NCI-H2029 (cell line): Measurements from ENCODE around the gene RACK1.

ENCODE experiments used
- DNase-seq: peaks from one replicate; lab custom pipeline; 2025; lab: John Stamatoyannopoulos, UW

Gene RACK1

DNA sequence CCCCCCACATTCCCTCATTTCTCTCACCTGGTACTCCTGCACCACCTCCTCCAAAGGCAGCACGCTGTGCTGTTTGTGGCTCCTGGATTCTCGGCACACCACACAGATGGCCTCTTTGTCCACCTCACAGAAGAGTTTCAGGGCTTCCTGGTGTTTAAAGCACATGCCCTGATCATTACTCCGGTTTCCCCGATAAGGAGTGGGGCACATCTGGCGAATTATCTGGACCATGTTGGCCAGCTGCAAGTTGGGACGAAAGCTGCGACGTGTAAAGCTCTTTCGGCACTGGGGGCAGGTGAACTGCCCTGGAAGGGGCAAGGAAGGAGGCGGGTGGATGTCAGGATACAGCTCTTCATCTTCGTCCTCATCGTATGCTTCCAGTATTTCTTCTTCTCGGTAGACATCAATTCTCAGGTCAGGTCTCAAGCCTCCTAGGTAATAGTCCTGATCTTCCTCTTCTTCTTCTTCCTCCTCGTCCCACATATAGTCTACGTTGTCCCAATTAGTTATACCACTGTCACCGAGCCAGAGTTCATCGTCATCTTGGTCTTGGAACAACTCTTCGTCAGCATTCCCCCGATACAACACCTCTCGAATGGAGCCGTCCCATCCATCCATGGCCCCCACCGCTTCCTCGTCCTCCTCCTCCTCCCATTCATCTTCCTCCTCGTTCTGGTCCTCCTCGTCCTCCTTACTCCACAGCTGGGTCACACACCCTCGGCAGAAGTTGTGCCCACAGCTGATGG lies 16.4 kb upstream of the RACK1 start:
- no peak for DNase-seq

DNA sequence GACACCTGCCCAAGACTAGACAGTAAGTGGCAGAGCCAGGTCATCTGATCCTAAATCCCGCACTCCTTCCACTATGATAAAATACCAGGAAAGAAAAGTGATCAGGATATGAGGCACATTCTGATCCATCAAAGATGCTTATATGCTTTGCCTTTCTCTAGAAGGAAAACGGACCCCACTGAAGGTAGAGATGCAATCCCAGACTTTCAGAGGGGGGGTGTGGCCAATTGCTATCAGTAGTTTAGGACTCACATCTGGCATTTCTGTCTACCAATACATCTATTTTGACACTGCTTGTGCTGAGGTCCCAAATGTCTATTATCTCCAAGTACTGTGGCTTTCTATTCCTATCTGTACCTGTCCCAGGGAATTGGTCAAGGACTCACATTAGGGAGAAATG lies 15.6 kb upstream of the RACK1 start:
- DNase-seq = no peak

DNA sequence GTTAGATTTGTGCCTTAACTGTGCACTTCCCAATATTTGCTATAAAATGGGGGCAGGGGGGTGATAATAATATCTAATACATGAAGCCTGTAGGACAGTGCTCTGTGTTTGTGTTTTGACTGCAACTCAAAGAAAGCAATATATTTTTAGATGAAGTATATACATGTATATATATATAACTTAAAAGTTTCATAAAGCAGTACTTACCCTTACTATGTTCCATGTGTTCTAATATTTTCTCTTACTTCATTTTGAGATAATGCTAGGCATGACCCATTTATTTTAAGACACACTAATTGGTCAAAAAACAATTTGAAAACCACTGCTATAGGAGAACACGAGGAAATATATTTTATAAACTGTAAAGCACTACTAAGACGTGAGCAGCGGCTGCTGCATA lies 14.9 kb upstream of the RACK1 start:
- DNase-seq = no peak

DNA sequence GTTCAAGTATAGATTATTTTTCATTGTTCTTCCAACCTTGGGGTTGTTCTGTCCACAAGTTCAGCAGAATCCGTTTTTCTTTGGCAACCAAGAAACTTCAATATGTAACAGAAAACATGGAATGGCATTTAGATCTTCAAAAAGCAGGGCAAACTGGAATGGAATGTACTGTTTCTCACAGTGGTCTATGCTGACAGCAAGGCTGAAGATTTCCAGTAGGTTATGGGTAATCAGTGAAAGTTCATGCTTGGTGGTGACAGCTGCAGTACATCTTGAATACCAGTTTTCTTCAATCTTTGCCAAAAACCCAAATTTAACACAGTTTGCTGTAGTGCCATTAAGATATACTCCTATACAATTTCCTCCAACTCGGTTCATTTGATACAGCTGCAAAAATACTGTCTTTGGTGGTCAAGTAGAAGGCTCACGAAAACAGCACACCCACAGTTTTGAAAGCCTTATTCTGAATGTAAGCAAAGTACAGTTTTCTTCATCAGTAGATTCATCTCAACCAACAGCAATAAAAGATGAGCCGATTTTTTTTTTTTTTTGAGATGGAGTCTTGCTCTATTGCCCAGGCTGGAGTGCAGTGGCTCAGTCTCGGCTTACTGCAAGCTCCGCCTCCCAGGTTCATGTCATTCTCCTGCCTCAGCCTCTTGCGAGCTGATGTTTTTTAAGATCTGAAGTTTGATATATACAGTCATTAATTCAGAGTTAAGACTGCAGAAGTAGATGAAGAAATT lies 12.3 kb upstream of the RACK1 start:
- no peak for DNase-seq

DNA sequence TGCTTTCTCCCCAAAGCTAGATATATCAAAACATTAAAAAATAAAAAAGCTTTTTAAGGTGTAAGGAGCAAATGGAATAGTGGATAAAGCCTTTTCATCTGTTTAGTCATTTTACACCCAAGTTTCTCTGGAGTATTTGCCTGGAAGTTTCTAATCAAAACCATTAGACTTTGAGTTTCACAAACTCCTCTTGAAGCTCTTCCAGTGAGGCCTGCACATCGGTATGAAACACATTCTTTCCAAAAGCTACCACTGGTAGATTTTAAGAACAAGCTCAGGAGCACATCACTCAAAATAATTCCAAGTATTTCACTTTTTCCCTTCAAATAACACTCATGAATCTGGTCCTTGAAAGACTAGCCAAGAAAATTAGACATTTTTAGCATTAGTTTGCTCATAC lies 11.6 kb upstream of the RACK1 start:
- no peak for DNase-seq

DNA sequence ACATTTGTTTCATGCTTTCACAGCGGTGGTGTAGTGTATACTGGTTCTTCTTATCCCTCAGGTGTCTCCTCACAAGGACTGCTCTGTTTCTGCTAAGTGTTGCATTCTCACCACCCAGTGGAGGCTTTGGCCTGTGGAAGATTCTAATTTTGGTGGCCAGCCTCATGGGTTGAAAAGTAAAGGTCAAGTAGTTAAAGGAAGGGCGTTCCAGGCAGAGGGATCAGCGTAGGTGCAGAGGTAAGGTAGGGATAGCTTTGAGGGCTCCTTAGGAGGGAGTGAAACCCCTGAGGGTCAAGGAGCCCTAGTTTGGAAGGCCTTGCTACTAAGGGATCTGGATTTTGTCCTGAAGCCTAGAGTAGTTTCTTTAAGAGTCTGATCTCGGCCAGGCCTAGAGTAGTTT lies 4.6 kb upstream of the RACK1 start:
- no peak for DNase-seq

DNA sequence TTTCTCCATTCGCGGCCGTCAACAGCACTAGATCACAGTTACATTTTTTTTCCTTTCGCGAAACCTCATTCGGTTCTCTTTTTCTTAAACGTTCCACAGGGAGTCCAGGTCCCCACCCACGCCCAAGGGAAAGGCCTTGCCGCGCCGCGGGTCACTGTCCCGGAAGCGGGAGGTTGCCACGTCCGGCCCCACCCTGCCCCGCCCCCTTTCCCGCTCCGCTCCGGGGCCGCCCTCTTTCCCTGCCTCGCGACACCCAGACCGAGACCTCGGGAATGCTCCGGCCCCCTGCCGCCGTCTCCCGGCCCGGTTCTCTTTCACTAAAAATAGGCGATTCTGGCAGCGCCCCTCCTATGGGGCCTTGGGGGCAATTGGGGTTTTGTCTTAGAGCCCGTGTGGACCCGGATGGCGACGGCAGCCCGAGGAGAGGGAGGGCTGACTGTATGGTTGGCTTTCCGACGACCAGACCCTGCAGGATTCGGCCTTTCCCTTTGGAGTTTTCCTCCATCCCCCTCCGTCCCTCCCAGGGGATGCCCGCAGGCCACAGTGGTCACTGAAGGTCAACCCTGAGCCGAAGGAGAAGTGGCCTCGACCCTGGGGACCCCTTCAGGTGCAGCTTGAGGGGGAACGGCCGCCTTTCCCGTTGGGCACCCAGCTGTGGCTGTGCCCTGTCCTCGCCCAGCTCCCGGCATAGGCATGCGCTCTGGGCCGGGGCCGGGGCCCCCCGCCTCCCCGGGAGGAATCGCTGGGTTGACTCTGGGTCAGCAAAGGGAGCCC lies 2.8 kb upstream of the RACK1 start:
- no peak for DNase-seq

DNA sequence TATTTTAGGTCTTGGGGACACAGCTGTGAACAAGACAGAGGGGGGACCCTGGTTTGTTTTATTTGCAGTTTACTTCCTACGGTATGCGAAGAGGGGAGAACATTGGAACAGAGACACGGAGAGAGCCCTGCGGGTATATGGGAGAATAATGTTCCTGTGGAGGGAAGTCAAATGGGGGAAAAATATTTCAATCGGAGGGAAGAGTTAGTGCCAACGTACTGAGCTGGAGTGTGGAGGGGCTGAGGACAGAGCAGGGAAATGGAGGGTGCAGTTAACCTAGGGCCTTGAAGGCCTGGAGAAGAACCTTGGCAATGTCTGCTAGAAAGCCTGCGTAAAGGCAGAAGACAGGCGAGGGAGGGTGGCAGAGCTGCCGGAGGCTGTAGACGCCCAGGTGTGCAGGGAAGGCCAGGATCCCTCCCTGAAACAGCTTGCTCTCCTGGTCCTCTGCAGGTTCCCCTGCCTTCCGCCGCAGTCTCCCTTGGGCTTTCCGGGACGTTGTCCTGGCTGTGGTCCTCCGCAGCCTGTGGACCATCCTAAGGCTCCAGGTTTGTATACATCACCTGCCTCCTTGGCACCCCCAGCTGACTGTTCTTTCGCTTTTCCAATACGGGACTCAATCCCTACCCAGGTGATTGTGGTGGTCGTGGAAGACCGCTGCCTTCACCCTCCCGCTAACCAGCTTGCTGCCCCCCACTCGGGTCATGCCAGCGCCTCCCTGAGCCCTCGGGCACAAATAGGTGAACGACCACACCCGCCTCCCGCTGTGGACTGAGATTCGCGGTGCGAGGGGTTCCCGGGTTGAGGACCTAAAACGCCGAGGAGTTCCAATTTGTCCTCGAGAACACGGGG lies 1.9 kb upstream of the RACK1 start:
- DNase-seq = no peak

DNA sequence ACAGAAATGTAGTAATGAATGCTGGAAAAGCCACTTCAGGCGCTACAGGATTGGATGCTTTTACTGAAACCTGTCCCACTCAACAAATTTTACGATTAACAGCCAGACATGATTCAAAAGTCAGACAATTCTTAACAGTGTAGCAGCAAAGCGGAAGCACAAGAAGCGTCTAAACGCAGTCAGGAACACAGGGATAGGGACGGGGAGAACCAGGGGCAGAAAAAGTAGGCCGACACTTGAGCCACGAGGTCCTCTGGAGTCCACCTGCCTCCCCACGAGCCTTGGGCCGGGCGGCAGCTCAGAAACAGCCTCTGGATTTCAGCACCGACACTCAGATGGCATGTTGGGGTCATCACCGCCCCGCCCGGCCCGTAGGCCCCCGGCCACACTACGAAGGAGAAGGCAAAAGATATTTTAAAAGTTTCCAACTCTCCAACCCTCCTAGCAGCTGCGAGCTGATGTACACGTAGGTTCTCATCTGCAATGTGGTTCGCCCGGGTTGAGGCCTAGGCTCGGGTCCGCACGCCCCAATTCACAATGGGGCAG lies 615 bp downstream of the RACK1 start:
- no peak for DNase-seq

DNA sequence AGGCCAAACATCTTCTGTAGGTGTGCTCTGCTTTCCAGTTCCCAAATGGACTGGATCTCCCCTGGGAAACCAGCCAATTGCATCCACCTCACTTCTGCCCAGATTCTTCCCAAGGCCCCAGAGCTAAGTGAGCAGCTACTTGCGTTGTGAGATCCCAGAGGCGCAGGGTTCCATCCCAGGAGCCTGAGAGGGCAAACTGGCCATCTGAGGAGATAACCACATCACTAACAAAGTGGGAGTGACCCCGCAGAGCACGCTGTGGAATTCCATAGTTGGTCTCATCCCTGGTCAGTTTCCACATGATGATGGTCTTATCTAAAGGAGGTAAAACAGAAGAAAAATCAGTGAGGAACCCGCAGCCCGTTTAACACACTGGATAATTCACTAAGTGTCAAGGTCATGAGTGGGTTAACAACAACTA lies 1.7 kb downstream of the RACK1 start:
- DNase-seq = no peak

DNA sequence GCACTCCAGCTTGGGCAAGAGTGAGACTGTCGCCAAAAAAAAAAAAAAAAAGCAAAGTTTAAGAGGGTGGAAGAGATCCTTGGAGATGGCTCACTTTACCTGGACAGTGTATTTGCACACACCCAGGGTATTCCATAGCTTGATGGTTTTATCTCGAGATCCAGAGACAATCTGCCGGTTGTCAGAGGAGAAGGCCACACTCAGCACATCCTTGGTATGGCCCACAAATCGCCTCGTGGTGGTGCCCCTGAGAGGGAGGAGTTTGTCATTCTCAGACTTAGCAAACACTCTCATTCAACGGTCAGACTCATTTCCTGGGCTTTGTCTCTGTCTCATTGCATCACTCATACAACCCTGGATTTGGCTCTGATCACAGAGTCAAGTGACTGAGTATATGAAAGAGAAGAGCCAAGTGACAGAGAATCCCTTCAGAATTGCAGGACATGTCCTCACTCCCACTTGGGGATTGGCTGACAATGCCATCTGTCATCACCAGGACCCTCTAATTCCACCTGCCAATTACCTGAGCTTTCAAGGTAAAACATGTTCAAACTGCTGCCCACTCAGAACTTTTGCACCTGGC lies 2.2 kb downstream of the RACK1 start:
- DNase-seq = no peak

DNA sequence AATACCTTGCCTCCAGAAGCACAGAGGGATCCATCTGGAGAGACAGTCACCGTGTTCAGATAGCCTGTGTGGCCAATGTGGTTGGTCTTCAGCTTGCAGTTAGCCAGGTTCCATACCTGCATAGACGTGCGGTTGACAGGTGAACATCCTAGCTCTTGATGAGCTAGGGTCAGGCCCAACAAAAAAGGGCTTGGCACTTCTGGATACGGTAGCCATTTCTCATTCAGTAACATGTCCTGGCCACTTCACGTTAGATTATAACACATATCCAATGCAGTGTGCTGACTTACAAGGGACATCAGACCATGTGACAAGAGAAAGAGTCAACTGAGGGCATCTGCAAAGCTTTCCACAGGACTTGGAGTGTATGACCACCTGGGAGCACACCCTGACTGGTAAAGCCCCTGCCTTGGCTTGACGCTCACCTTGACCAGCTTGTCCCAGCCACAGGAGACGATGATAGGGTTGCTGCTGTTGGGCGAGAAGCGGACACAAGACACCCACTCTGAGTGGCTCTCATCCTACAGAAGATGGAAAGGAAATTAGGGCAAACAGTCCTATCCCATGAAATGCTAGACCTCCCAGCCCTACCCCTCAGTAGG lies 4.5 kb downstream of the RACK1 start:
- no peak for DNase-seq

DNA sequence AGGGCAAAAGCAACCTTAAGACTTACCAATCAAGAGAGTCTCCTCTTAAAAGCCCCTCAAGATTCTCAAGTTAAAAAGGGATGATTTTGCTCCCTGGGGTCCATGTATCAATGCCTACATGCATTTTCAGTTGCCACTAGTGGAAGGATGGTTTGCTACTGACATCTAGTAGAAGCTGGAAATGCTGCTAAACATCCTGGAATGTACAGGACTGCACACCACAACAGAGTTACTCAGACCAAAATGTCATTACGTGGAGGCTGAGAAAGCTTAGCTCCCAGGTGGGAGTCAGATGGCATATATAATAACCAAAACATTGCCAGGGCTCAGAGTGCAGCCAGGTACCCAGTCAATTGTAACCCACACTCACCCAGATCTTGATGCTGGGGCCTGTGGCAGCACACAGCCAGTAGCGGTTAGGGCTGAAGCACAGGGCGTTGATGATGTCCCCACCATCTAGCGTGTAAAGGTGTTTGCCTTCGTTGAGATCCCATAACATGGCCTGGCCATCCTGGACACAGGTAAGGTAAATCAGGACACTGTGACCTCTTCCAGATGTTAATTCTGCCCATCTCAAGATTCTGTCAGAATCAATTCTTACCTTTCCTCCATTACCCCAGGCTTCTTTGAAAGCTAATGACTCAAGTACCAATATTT lies 5.8 kb downstream of the RACK1 start:
- DNase-seq = no peak

DNA sequence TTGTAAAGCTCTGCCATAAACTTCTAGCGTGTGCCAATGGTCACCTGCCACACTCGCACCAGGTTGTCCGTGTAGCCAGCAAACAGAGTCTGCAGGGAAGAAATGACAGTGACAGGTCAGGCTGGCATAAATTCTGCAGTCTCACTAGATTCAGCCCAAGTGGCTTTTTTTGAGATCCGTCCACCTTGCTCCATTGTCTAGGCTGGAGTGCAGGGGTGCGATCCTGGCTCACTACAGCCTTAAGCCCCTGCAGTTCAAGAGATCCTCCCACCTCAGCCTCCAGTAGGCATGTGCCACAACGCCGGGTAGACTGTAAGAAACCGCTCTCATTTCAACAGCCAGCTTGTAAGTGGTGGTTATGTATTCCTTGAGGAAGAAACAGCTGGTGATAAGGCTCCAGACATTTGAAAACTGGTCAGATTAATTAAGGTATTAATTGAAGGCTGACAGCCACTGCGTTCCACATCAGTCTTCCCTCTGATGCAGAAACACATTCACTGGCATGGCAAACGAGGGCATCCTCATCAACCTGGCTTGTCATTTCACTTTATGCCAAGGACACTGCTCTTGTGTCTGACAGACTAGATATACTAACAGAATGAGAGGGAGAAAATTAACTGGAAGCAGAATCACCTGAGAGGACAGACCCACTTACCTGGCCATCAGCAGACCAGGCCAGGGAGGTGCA lies 6.6 kb downstream of the RACK1 start:
- no peak for DNase-seq

DNA sequence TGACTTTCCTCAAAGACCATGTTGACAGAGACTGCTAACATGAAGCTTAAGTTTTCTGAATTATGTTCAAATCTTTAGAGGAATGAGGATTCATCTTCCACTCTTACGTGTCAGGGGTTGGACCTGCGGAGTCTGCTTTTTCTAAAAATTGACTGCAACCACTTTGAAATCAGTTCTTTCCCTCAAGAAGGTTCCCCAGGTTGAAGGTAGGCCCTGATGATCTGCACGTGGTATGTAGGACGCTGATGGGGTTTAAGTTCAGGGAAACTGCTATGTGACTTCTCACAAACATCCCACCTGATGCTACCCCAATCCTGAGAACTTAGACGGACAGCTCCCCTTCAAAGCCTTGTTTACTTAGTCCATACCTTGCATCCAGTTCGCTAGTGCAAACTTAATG lies 7.2 kb downstream of the RACK1 start:
- DNase-seq = no peak

DNA sequence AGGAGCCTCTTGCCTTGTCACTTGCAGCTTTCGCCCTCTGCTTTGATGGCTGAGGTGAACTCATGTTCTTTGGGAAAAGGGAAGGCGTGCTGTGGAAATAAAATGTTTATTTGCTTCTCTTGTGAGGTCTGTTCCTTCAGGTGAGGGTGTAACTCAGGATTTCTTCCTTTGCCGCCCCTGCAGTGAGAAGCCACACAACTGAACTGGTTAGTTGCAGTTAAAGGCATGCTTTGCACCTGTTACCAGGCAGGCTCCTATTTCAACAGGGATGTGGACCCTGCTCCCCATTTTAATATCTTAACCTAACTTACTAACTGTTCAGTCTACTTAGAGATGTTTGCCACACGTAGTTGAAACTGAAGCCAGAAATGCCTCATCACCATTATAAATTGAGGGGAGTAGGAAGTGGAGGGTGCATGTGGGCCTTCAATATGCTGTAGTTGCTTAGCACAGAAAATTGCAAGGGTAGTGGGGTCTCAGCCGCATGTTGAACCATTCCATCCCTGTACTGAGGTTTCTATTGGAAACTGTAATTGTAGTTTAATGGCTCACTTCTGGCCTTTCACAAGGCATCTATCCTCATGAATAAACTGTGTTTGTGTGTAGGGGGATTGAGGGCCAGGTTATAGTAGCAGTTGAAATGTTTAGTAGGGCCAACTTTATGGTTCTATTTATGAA lies 7.9 kb downstream of the RACK1 start:
- DNase-seq = no peak

DNA sequence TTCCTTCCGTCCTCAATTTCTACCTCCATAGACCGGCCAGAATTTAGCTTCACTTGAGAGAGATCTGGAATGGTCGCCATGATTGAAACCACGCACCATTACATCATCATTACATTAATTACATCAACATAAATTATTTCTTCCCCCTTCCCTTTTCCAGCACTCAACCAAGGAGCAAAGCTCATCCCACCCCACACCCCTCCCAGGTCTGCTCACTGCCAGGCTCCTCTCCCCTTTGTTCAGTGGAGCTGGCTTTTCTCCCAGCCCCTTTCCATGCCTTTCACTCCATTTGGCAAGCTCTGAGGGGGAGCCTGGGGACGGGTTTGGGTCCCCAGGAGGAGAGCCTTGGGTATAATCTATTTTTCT lies 8.4 kb downstream of the RACK1 start:
- DNase-seq = no peak

DNA sequence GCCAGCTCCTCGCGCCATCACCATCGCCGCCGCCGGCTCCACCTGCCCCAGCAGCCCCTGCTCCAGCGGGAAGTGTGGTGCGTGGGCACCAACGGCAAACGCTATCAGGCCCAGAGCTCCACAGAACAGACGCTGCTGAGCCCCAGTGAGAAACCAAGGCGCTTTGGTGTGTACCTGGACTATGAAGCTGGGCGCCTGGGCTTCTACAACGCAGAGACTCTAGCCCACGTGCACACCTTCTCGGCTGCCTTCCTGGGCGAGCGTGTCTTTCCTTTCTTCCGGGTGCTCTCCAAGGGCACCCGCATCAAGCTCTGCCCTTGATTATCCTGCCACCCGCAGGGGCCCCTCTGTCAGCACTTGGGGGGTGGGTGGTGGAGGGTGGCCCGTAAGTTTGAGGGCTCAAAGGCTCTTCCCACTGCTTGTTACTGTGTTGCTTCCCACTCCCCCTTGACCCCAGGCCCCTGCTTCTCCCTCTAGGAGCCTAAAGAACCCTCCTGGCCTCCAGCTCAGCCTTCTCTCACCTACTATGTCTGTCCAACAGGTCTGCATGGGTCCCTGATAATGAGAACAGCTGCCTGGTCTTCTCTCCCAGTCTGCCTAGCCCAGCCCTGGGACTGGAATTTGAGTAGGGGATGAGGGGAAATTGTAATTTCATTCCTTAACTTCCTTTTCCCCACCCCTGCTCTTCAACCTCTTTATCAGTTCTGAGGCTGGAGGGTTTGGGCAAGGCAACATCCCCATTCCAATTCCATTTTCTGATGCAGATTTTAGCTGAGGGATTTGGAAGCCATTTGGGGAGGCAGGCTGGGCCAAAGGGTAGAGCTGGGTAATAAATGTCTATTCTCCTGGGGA lies 9.0 kb downstream of the RACK1 start:
- no peak for DNase-seq
